ENCODE data around the gene DGCR2.

GRCh38 chr22:19166421-19166820 is 44.2 kb upstream of the DGCR2 start:
- no peak for TF ChIP-seq POLR2A (IDR thresholded peaks at IDR 0.05; ENCODE audit: low read length)
- TF ChIP-seq GATA1 (IDR thresholded peaks at IDR 0.05; ENCODE audit: low read depth, low read length) = no peak

All from erythroblast (primary cell).